ENCODE measurements around the gene CREB3L4.

Gene CREB3L4

DNA sequence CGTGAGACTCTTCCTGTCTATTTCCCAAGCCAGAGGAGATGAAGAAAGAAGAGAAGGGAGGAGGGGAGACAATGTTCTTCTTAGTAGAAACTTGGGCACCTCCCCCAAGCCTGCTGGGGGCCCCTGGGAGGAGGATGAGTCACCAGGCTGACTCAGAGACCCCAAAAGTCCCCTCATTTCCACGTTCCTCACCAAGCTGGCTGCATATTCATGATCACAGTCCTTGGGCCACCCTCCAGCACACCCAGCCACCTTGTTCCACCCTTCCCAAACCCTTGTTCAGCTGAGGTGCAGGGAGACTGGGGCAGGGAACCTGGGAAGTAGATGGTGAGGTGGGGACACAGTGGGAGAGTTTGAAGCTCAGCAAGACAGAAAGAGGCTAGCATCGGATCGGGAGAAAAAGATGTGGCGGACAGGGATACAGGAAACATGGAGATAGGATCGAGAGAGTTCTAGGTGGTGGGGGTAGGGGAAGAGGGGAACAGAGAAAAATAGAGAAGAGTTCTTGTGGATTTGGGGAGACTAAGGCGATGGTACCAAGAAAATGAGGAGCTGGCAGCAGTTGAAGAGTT lies 17.7 kb downstream of the CREB3L4 start:
- no peak for TF ChIP-seq NFIC (IDR thresholded peaks at IDR 0.05)

DNA sequence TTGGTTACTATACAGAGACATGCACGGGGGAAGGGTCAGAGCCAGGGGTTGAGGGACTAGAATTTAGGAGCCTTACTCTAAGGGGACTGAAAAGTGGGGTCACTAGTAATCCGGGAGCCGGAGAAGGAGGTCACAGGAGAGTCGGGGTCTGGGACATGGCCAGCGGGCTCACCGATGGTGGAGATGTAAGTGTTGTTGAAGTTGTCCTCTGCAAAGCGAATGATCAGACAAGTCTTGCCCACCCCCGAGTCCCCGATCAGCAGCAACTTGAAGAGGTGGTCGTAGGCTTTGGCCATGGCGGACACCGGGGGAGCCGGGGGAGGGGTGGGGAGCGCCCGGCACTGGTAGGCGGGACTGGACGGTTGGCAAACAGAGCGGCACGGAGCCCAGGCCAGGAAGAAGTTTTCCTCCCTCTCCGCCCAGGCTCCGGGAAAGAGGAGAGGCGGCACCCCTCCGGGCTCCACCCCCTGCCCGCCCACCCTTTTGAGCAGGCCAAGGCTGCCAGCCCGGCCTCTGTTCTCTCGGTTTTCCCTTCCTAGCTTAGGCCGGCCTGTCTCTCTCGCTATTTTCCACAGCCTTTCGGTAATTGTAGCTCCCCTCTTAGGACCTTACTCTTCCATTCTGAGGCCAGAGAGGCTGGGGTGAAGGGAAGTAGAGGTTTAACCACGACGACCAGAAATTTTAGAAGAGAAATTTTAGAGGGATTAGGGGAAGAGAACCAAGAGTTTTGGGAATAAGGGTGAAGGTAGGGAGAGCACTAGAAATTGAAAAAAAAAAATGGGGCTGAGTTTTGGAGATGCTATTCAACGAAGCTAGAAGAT lies 18.4 kb downstream of the CREB3L4 start, which contains the start of gene RAB13:
Gene RAB13, minus strand, starts transcription at position 399 of the 821 bp plus-strand sequence. Its CDS starts 103 bp downstream, at position 296.
- TF ChIP-seq, protein P1, sequence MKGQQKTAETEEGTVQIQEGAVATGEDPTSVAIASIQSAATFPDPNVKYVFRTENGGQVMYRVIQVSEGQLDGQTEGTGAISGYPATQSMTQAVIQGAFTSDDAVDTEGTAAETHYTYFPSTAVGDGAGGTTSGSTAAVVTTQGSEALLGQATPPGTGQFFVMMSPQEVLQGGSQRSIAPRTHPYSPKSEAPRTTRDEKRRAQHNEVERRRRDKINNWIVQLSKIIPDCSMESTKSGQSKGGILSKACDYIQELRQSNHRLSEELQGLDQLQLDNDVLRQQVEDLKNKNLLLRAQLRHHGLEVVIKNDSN (IDR thresholded peaks at IDR 0.05): no peak
- TF ChIP-seq ZBTB7A (IDR thresholded peaks at IDR 0.05; ENCODE audit: low read depth): no peak
- no peak for TF ChIP-seq NFIC (IDR thresholded peaks at IDR 0.05)
- no peak for TF ChIP-seq TCF12 (IDR thresholded peaks at IDR 0.05; ENCODE audit: low read depth)
- no peak for TF ChIP-seq MAX (IDR thresholded peaks at IDR 0.05)
- no peak for TF ChIP-seq EGR1 (IDR thresholded peaks at IDR 0.05)
- no peak for TF ChIP-seq REST (IDR thresholded peaks at IDR 0.05; ENCODE audit: low read depth)
- no peak for TF ChIP-seq TEAD4 (IDR thresholded peaks at IDR 0.05)
- TF ChIP-seq CREB1 (IDR thresholded peaks at IDR 0.05; ENCODE audit: low read depth): no peak
- no peak for TF ChIP-seq TAF1 (IDR thresholded peaks at IDR 0.05; ENCODE audit: low read depth)
- no peak for TF ChIP-seq RAD21 (IDR thresholded peaks at IDR 0.05; ENCODE audit: low read depth)
- no peak; the same call in 1 of the 2 replicates for TF ChIP-seq YY1 (IDR thresholded peaks at IDR 0.05; ENCODE audit: low read depth)
- no peak for TF ChIP-seq FOXM1 (IDR thresholded peaks at IDR 0.05; ENCODE audit: borderline replicate concordance, low read depth)
- TF ChIP-seq EP300 (IDR thresholded peaks at IDR 0.05; ENCODE audit: borderline replicate concordance): no peak
- no peak for TF ChIP-seq CEBPB (IDR thresholded peaks at IDR 0.05)

DNA sequence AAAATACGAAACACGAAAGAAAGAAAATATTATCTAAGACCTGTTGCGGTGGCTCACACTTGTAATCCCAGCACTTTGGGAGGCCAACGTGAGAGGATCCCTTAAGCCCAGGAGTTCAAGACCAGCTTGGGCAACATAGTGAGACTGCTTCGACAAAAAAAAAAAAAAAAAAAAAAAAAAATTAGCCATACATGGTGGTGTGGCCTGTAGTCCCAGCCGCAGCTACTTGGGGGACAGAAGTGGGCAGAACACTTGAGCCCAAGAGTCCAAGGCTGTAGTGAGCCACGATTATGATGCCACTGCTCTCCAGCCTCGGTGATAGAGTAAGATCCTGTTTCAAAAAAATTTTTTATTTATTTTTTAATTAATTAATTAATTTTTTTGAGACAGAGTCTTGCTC lies 19.9 kb downstream of the CREB3L4 start:
- no peak for TF ChIP-seq CREB1 (IDR thresholded peaks at IDR 0.05; ENCODE audit: low read depth)
- no peak for TF ChIP-seq YY1 (IDR thresholded peaks at IDR 0.05; ENCODE audit: low read depth)
- TF ChIP-seq RAD21 (IDR thresholded peaks at IDR 0.05; ENCODE audit: low read depth): no peak
- TF ChIP-seq CEBPB (IDR thresholded peaks at IDR 0.05): no peak
- TF ChIP-seq TAF1 (IDR thresholded peaks at IDR 0.05; ENCODE audit: low read depth): no peak
- TF ChIP-seq TEAD4 (IDR thresholded peaks at IDR 0.05): no peak
- TF ChIP-seq, protein P1 (IDR thresholded peaks at IDR 0.05): no peak
- no peak for TF ChIP-seq REST (IDR thresholded peaks at IDR 0.05; ENCODE audit: low read depth)
- no peak for TF ChIP-seq ZBTB7A (IDR thresholded peaks at IDR 0.05; ENCODE audit: low read depth)
- TF ChIP-seq EGR1 (IDR thresholded peaks at IDR 0.05): no peak
- TF ChIP-seq EP300 (IDR thresholded peaks at IDR 0.05; ENCODE audit: borderline replicate concordance): no peak
- TF ChIP-seq NFIC (IDR thresholded peaks at IDR 0.05): no peak
- TF ChIP-seq MAX (IDR thresholded peaks at IDR 0.05): no peak
- no peak for TF ChIP-seq TCF12 (IDR thresholded peaks at IDR 0.05; ENCODE audit: low read depth)
- no peak for TF ChIP-seq FOXM1 (IDR thresholded peaks at IDR 0.05; ENCODE audit: borderline replicate concordance, low read depth)

- peak; percentile 49 for TF ChIP-seq TEAD4 (IDR thresholded peaks at IDR 0.05)
- TF ChIP-seq RAD21 (IDR thresholded peaks at IDR 0.05; ENCODE audit: low read depth): no peak
- TF ChIP-seq YY1 (IDR thresholded peaks at IDR 0.05; ENCODE audit: low read depth): peak; percentile 99
- peak; percentile 93 for TF ChIP-seq CREB1 (IDR thresholded peaks at IDR 0.05; ENCODE audit: low read depth)
- no peak for TF ChIP-seq NFIC (IDR thresholded peaks at IDR 0.05)
- 0 out of 2 replicates have a peak, but pooled peaks have one; percentile 40 for TF ChIP-seq CEBPB (IDR thresholded peaks at IDR 0.05)
- peak; percentile 90 for TF ChIP-seq EGR1 (IDR thresholded peaks at IDR 0.05)
- TF ChIP-seq FOXM1 (IDR thresholded peaks at IDR 0.05; ENCODE audit: borderline replicate concordance, low read depth): no peak
- peak; percentile 66 for TF ChIP-seq TCF12 (IDR thresholded peaks at IDR 0.05; ENCODE audit: low read depth)
- TF ChIP-seq ZBTB7A (IDR thresholded peaks at IDR 0.05; ENCODE audit: low read depth): 0 out of 2 replicates have a peak, but pooled peaks have one; percentile 46
- TF ChIP-seq, protein P1 (IDR thresholded peaks at IDR 0.05): peak; percentile 39; the same call in 1 of the 2 replicates
- peak; percentile 96 for TF ChIP-seq TAF1 (IDR thresholded peaks at IDR 0.05; ENCODE audit: low read depth)
- peak; percentile 24; the same call in 1 of the 2 replicates for TF ChIP-seq EP300 (IDR thresholded peaks at IDR 0.05; ENCODE audit: borderline replicate concordance)
- TF ChIP-seq REST (IDR thresholded peaks at IDR 0.05; ENCODE audit: low read depth): no peak
- TF ChIP-seq MAX (IDR thresholded peaks at IDR 0.05): peak; percentile 86
Measured at GRCh38 chr1:153990468-153991150, 22.9 kb downstream of the CREB3L4 start, which contains the start of gene RPS27. TSS of gene RPS27 (plus strand) at chr1:153990762. CDS start at chr1:153990797, 35 bp downstream.

All from Ishikawa (cell line).